Measurements from ENCODE around the gene LARGE1.

The LARGE1 gene

GRCh38 chr22:33385611-33386010 is 534.7 kb downstream of the LARGE1 start:
- TF ChIP-seq CREB1 (IDR thresholded peaks at IDR 0.05; ENCODE audit: low read depth) (no peak), FOXM1 (IDR thresholded peaks at IDR 0.05; ENCODE audit: borderline replicate concordance, low read depth) (no peak)

- no peak for TF ChIP-seq RAD21 (IDR thresholded peaks at IDR 0.05; ENCODE audit: low read depth)
- TF ChIP-seq CREB1 (IDR thresholded peaks at IDR 0.05; ENCODE audit: low read depth): no peak
- TF ChIP-seq FOXM1 (IDR thresholded peaks at IDR 0.05; ENCODE audit: borderline replicate concordance, low read depth): no peak
- no peak for TF ChIP-seq TCF12 (IDR thresholded peaks at IDR 0.05; ENCODE audit: low read depth)
- TF ChIP-seq YY1 (IDR thresholded peaks at IDR 0.05; ENCODE audit: low read depth): no peak
- TF ChIP-seq USF1 (IDR thresholded peaks at IDR 0.05): no peak
- TF ChIP-seq CEBPB (IDR thresholded peaks at IDR 0.05): no peak
- no peak for TF ChIP-seq NFIC (IDR thresholded peaks at IDR 0.05)
- no peak for TF ChIP-seq REST (IDR thresholded peaks at IDR 0.05; ENCODE audit: low read depth)
These were observed 537.8 kb downstream of the LARGE1 start for GRCh38 chr22:33382436-33382835.

GRCh38 chr22:33381531-33382406 is 538.5 kb downstream of the LARGE1 start:
- TF ChIP-seq RAD21 (IDR thresholded peaks at IDR 0.05; ENCODE audit: low read depth) (no peak), USF1 (IDR thresholded peaks at IDR 0.05) (no peak), EP300 (IDR thresholded peaks at IDR 0.05; ENCODE audit: borderline replicate concordance) (no peak), CEBPB (IDR thresholded peaks at IDR 0.05) (no peak), NFIC (IDR thresholded peaks at IDR 0.05) (no peak), TEAD4 (IDR thresholded peaks at IDR 0.05) (no peak), CREB1 (IDR thresholded peaks at IDR 0.05; ENCODE audit: low read depth) (no peak)

GRCh38 chr22:33380789-33381530 is 539.3 kb downstream of the LARGE1 start:
- no peak for TF ChIP-seq REST (IDR thresholded peaks at IDR 0.05; ENCODE audit: low read depth)
- TF ChIP-seq NFIC (IDR thresholded peaks at IDR 0.05): no peak
- TF ChIP-seq CEBPB (IDR thresholded peaks at IDR 0.05): no peak
- no peak for TF ChIP-seq RAD21 (IDR thresholded peaks at IDR 0.05; ENCODE audit: low read depth)
- no peak for TF ChIP-seq MAX (IDR thresholded peaks at IDR 0.05)
- no peak for TF ChIP-seq TAF1 (IDR thresholded peaks at IDR 0.05; ENCODE audit: low read depth)
- TF ChIP-seq EP300 (IDR thresholded peaks at IDR 0.05; ENCODE audit: borderline replicate concordance): no peak
- no peak for TF ChIP-seq CREB1 (IDR thresholded peaks at IDR 0.05; ENCODE audit: low read depth)
- TF ChIP-seq FOXM1 (IDR thresholded peaks at IDR 0.05; ENCODE audit: borderline replicate concordance, low read depth): no peak
- TF ChIP-seq USF1 (IDR thresholded peaks at IDR 0.05): no peak
- no peak for TF ChIP-seq TCF12 (IDR thresholded peaks at IDR 0.05; ENCODE audit: low read depth)
- no peak for TF ChIP-seq YY1 (IDR thresholded peaks at IDR 0.05; ENCODE audit: low read depth)
- no peak for TF ChIP-seq ZBTB7A (IDR thresholded peaks at IDR 0.05; ENCODE audit: low read depth)
- TF ChIP-seq EGR1 (IDR thresholded peaks at IDR 0.05): no peak
- TF ChIP-seq TEAD4 (IDR thresholded peaks at IDR 0.05): no peak

GRCh38 chr22:33379836-33380235 is 540.4 kb downstream of the LARGE1 start:
- TF ChIP-seq EP300 (IDR thresholded peaks at IDR 0.05; ENCODE audit: borderline replicate concordance): no peak

- TF ChIP-seq EP300 (IDR thresholded peaks at IDR 0.05; ENCODE audit: borderline replicate concordance) (no peak), EGR1 (IDR thresholded peaks at IDR 0.05) (no peak), USF1 (IDR thresholded peaks at IDR 0.05) (no peak), NFIC (IDR thresholded peaks at IDR 0.05) (no peak)
These were observed 547.4 kb downstream of the LARGE1 start for GRCh38 chr22:33372875-33373274.
